Smooth muscle cell (in vitro differentiated cells): ENCODE results near the gene PTH1R. TPM values are rescaled to one million over a fixed set of nuclear protein-coding genes. Genes with fewer than 3 reads are reported as not detected.

ENCODE experiments used
- DNase-seq: peaks from one replicate; lab custom pipeline; 2025; ENCODE audit not compliant: unreplicated experiment; lab: John Stamatoyannopoulos, UW
- H2AFZ ChIP-seq: fragments of 200-600 bp; sonication (generic); 2 replicates; pipeline ENCODE4 v1.6.0; 2016; ENCODE audit warnings: antibody characterized with exemption, low read depth, mild to moderate bottlenecking
- H3F3A ChIP-seq: fragments of 200-600 bp; sonication (generic); 2 replicates; pipeline ENCODE4 v1.6.0; 2017; ENCODE audit warnings: antibody characterized with exemption, low read depth
- H3K27ac ChIP-seq: fragments of 200-600 bp; sonication (generic); 2 replicates; pipeline ENCODE4 v1.5.1; 2016; ENCODE audit warnings: low read depth, mild to moderate bottlenecking
- H3K27me3 ChIP-seq: fragments of 200-600 bp; sonication (generic); 2 replicates; pipeline ENCODE4 v1.6.1; 2016; ENCODE audit warnings: low read depth, mild to moderate bottlenecking
- H3K36me3 ChIP-seq: fragments of 200-600 bp; sonication (generic); 2 replicates; pipeline ENCODE4 v1.5.1; 2016; ENCODE audit warnings: low read depth
- H3K4me1 ChIP-seq: fragments of 200-600 bp; sonication (generic); 2 replicates; pipeline ENCODE4 v1.5.1; 2016; ENCODE audit warnings: low read depth
- H3K4me2 ChIP-seq: fragments of 200-600 bp; sonication (generic); 2 replicates; pipeline ENCODE4 v1.6.0; 2016; ENCODE audit warnings: mild to moderate bottlenecking
- H3K4me3 ChIP-seq: fragments of 200-600 bp; sonication (generic); 2 replicates; pipeline ENCODE4 v1.5.1; 2016; ENCODE audit warnings: mild to moderate bottlenecking
- H3K79me2 ChIP-seq: fragments of 200-600 bp; sonication (generic); 2 replicates; pipeline ENCODE4 v1.6.0; 2016; ENCODE audit warnings: low read depth, mild to moderate bottlenecking
- H3K9ac ChIP-seq: fragments of 200-600 bp; sonication (generic); 2 replicates; pipeline ENCODE4 v1.6.0; 2016; ENCODE audit warnings: low read depth
- H3K9me3 ChIP-seq: fragments of 200-600 bp; sonication (generic); replicated peaks from 2 replicates; pipeline ENCODE4 v1.5.1; 2016; ENCODE audit warnings: low read depth
- H4K20me1 ChIP-seq: fragments of 200-600 bp; sonication (generic); 2 replicates; pipeline ENCODE4 v1.6.0; 2016; ENCODE audit warnings: low read depth
- WGBS: methylation state at CpG from one replicate; pipeline ENCODE4 v1.1.7; 2016; ENCODE audit warnings: low lambda C conversion rate; 5-methylcytosine and 5-hydroxymethylcytosine counted together
- polyA plus RNA-seq: library from polyadenylated mRNA; unstranded; fragments of >200 nt; fragmentation: Nextera tagmentation; extraction: Ambion mirVana; gene quantifications from 2 replicates; pipeline ENCODE4 v1.2.1, GENCODE V29; 2016
- total RNA-seq: library from RNA; depleted of rRNA; stranded (reverse); fragments of >200 nt; gene quantifications from 2 replicates; pipeline ENCODE4 v1.2.3, GENCODE V29; 2014
- TF ChIP-seq, protein P1 (sequence below): fragments of 200-600 bp; sonication (generic); IDR thresholded peaks from 2 replicates; pipeline ENCODE4 v1.5.1; 2017; ENCODE audit warnings: borderline replicate concordance, mild to moderate bottlenecking, antibody characterized with exemption; ENCODE audit not compliant: insufficient read depth, poor library complexity, severe bottlenecking

PTH1R gene
- total and polyA plus RNA-seq, 2 experiments from 2014 or later = 17.7 to 50.6 TPM

DNA sequence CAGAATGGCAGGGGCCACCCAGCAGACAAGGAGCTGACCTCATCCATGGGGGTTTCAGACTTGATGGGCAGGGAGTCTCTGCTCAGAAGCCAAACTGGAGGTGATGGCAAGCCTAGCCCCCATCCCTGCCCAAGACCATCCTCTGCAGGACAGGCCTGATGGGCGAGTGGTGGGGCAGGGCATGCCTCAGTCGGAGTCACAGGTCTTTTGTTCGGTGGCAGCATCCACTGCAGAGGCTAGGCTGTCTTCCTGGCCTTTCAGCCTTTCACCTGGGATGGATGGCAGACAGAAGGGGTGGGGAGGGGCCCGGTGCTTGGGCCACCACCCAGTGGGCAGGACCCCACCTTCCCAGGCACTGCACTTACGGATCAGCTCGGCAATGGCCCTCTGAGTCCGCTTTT, 44.4 kb downstream of the PTH1R start:
- WGBS = 96% methylated on average over 7 of the region's 7 CpGs
- H3K36me3 ChIP-seq = peaks cover 10% of the 10 kb centered on the region

DNA sequence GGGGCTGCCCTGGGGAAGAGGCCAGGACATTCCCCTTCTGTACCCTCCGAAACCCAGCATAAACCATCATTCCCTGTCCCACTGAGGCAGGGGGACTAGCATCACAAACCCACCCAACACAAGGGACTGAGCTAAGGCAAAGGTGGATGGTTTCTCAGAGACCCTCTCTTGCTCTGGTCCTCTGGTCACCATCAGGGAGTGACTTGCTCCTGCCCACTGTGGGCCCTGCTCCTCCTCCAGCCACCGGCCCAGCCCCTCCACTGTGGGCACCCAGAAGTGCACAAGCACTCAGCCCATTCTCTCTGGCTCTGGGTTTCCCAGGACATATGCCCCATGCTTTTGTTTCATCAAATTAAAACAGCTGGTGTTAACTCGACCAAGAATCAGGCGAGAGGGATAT, 44.9 kb downstream of the PTH1R start:
- peaks cover 42% of the 10 kb centered on the region for H4K20me1 ChIP-seq
- H3K79me2 ChIP-seq = peaks cover 2% of the 10 kb centered on the region
- H3F3A ChIP-seq = no peaks in the 10 kb centered on the region
- TF ChIP-seq, protein P1, sequence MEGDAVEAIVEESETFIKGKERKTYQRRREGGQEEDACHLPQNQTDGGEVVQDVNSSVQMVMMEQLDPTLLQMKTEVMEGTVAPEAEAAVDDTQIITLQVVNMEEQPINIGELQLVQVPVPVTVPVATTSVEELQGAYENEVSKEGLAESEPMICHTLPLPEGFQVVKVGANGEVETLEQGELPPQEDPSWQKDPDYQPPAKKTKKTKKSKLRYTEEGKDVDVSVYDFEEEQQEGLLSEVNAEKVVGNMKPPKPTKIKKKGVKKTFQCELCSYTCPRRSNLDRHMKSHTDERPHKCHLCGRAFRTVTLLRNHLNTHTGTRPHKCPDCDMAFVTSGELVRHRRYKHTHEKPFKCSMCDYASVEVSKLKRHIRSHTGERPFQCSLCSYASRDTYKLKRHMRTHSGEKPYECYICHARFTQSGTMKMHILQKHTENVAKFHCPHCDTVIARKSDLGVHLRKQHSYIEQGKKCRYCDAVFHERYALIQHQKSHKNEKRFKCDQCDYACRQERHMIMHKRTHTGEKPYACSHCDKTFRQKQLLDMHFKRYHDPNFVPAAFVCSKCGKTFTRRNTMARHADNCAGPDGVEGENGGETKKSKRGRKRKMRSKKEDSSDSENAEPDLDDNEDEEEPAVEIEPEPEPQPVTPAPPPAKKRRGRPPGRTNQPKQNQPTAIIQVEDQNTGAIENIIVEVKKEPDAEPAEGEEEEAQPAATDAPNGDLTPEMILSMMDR = no peak
- no peak overlapping the region for H2AFZ ChIP-seq
- H3K4me1 ChIP-seq = no peaks in the 10 kb centered on the region
- no peak overlapping the region for H3K4me3 ChIP-seq
- H3K27me3 ChIP-seq = no peaks in the 10 kb centered on the region
- peaks cover under 1% of the 10 kb centered on the region for H3K9me3 ChIP-seq
- no peak for DNase-seq
- H3K36me3 ChIP-seq = peaks cover 10% of the 10 kb centered on the region
- 98% methylated on average over 4 of the region's 4 CpGs for WGBS
- H3K27ac ChIP-seq = no peak overlapping the region
- H3K9ac ChIP-seq = no peak overlapping the region
- H3K4me2 ChIP-seq = no peak overlapping the region

More for the DNA sequence above, 44.4 kb downstream of the PTH1R start:
- no peak for DNase-seq
- Histone ChIP-seq H3K4me3 (no peak overlapping the region), H3K4me1 (no peaks in the 10 kb centered on the region), H3K9ac (no peak overlapping the region), H4K20me1 (peaks cover 36% of the 10 kb centered on the region), H2AFZ (no peak overlapping the region), H3K9me3 (peaks cover 6% of the 10 kb centered on the region), H3K27me3 (no peaks in the 10 kb centered on the region), H3K4me2 (no peak overlapping the region), H3K27ac (no peak overlapping the region), H3F3A (no peaks in the 10 kb centered on the region), H3K79me2 (no peaks in the 10 kb centered on the region)
- TF ChIP-seq, protein P1 = no peak

DNA sequence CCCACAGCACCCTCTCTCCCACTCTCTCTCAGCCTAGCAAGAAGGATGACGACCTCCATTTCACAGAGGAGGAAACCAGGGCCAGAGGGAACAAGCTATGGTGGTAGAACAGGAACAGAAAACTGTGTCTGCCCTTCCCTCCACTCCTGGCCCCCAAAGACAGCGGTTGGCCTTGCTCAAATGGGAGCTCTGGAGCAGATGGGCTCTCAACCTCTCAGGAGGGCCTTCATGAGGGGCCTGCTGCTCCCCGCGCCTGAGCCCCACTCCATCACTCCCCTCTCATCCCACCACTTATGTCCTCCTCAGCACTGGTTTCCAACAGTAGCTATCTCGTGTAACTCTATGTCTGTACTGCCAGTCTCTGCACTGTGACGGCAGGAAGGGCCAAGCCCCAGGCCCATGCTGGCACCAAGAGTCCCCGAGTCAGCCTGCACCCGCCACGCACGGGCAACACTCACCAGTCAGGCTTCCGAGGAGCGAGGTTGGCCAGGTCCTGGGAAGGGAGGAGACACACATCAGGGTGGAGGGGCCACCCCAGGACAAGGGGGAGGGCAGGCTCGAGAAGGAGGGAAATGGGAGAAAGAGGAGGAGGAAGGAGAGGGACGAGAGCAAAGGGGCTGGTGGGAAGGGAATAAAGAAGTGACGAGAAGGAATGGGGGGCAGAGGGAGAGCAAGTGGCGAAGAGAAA, 45.5 kb downstream of the PTH1R start:
- H3K27ac ChIP-seq = no peak overlapping the region
- no peak overlapping the region for H2AFZ ChIP-seq
- H3K9me3 ChIP-seq = no peaks in the 10 kb centered on the region
- peaks cover 48% of the 10 kb centered on the region for H4K20me1 ChIP-seq
- H3K9ac ChIP-seq = no peak overlapping the region
- H3K4me2 ChIP-seq = no peak overlapping the region
- no peaks in the 10 kb centered on the region for H3K4me1 ChIP-seq
- no peak for DNase-seq
- H3K79me2 ChIP-seq = peaks cover 3% of the 10 kb centered on the region
- H3F3A ChIP-seq = no peaks in the 10 kb centered on the region
- TF ChIP-seq, protein P1 = no peak
- 94% methylated on average over 16 of the region's 16 CpGs for WGBS
- no peaks in the 10 kb centered on the region for H3K27me3 ChIP-seq
- peaks cover 4% of the 10 kb centered on the region for H3K36me3 ChIP-seq
- no peak overlapping the region for H3K4me3 ChIP-seq
